ENCODE results near the gene CHSY1.
"Not testable (repeated sequence)": the region's sequence is repeated elsewhere in the genome, so short reads cannot be mapped to it uniquely, and the experiment has no call there.

Gene CHSY1

GRCh38 chr15:101134780-101135179, 117.1 kb downstream of the CHSY1 start:
- no peak for DNase-seq (ENCODE audit: low spot score)

- DNase-seq (ENCODE audit: low spot score), result no peak
Measured at GRCh38 chr15:101133751-101134261, 118.0 kb downstream of the CHSY1 start.

DNA sequence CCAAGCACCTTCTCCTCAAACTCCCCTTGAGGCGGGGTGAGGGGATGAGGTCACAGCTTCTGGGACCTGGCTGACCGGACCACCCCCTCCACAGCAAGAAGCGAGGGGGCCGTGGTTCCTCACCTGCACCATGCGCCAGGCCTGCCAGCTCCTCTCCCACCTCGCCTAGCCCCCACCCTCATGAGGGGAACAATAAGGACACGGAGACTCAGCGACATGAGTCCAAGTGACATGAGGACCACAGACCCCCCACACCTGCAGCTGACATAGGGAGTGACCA, 118.7 kb downstream of the CHSY1 start:
- DNase-seq (ENCODE audit: low spot score), result no peak

DNA sequence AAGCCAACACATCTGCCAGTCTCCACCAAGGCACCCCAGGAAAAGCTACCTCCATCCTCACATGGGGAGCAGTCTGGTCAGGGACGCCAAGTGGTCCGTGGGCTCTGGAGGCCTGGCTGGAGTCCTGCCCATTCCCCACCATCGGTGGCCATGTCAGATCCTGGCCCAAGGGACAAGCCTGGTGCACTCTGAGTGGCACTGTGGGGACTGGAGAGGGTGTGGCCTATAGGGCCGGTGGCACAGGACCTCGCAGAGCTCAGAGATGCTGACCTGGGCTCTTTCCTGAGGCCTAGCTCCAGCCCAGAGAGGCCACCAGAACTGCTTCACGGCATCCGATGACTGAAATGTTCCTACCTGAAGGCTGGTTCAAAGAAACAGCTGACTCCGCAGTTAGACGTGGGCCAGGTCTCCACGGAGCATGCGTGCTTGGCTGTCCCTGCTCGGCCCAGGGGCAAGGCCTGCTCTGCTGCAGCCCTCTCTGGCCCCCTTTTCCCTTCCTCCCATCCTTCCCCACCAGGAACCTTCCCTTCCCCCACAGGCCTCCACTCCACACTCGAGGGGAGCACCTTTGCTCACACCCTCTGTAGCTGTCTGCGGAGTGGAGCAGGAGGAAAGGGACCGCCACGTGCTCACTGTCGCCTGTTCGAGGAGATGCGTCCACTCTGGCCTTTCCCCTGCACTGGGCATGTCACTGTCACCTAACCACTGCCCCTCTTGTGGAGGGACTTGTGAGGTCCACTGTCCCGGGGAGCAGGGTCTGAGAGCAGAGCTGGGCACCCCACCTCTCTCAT, 119.3 kb downstream of the CHSY1 start:
- DNase-seq (ENCODE audit: low spot score), result no peak

DNA sequence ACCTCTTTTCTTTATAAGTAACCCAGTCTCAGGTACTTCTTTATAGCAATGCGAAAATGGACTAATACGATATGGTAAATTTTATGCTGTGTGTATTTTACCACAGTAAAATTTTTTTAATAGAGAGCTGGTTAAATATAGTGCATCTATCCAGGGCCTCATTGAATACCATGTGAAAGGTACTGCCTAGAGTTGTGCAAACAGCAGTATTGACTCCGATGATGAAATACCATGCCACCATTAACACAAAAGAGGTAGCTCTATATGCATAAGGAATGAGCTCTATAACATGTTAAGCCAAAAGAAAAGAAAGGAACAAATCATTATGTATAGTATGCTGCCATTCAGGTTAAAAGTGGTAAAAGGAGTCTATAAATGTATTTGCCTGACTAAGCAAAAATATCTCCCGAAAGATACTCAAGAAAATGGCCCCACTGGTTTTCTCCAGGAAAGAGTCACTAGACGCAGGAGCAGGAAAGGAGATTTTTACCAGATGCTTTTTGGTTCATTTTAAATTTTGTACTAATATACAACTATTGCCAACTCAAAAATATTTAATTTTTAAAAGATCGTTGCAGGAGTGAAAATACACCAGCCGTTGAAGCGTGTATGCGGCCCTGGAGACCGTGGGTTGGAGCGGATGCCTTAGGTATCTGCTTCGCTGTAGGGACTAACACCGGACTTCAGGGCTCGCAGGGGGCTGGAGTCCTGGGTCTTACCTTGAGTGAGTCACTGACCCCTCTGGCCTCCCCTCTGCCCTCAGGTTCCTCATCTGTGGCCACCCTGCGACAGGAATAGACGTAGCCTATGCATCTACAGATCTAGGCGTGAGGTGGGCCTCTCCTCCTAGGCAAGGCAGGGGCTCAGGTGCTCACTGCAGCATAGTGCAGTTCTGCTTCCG, 120.1 kb downstream of the CHSY1 start:
- DNase-seq (ENCODE audit: low spot score), result no peak

GRCh38 chr15:101129851-101130380, 121.9 kb downstream of the CHSY1 start:
- DNase-seq (ENCODE audit: low spot score), result no peak

DNA sequence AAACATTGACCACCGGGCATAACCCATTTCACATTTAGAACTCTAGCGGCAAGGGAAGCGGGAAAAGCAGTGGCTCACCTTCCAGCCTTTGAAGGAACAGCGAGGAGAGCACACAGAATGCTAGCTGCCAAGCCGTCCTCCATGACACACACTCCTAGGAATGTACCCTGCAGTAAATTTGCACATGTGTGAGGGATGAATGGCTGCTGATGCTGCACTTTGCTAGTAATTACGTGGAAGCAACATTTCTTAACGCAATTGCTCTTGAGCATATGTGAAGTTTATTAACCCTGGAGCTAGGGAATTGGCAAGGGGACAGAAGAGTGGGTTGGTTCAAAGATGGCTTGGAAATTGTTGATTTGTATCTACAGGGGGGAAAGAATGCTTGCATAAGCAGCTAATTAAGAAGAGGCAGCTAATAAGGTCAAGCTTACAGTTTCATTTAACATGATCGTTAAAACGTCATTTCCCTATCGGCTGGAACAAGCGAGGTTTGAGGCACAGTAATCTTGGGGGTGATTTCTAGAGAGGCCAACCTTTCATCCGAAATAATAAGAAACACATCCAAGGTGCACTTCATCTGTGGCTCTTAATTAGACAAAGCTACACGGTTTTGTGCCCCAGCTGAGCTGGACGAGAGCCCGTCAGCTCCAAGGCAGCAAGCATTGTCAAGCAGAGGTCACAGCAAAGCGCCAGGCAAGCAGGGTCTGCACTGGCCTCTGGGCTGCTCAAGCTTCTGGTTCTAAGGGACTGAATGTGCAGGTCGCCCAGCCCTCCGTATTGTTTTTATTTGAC, 123.4 kb downstream of the CHSY1 start:
- DNase-seq (ENCODE audit: low spot score), result no peak

DNA sequence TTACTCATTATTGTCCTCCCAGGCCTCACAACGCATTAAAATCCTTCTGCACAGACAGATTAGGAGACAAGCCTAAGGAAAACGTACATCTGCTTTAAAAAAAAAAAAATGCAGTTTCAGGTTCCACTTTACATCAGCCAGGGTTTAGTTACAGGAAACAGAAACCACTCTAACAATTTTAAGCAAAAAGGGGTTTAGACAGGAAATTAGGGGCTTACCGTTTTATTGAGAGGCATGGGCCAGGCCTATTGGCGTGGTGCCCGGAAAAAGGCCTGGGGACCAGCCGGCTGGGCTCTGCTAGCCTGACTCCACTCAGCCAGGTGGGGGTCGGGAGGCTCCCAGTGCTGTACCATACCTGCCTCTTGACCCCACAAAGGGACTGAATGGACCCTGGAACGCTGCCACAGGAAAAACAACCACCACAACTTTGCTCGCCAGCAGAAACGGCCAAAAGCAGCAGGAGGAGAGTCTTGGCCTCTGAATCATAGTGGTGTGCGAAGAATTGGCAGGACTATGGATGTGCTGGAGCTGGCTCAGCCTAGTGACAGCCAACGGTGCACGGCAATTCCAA, 124.3 kb downstream of the CHSY1 start:
- DNase-seq (ENCODE audit: low spot score), result peak; percentile 61

DNA sequence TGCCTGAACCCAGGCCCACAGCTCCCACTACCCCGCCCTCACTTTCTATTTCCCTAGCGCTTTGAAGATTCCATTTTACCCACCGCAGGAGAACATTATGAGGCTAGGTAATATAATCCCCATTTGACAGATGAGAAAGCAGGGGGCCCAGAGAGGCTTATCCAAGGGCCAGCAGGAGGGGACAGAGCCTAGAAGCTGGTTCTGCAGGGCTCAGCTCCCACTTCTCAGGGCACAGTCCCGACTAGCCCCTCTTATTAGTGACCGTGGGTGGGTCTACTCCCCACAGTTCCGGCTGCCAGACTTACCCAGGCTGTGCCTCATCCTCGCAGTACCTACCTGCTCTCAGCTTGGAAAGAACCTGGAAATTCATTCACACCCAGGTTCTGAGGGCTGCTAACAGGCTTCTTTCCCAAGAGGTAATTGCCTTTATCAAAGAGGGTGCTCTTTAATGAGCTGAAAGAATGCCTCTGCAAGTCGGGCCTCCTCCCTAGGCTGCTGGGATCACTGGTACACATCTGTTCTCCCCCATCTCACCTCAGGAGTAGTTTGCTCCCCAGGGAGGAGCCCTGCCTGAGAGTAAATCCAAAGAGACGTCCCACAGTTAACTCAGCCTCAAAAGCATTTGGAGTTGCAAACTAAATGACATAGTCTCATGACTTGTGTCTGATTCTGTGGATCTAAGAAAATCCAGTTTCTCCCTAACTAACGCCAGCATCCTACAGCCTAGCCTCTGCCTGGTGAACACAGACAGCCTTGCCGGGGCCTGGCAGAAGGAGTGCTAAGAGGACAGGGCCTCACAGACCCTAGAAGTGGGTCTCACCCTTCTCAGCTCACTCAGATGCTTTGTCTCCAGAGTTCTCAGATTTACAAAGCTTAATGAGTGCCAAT, 125.0 kb downstream of the CHSY1 start:
- DNase-seq (ENCODE audit: low spot score), result no peak

DNA sequence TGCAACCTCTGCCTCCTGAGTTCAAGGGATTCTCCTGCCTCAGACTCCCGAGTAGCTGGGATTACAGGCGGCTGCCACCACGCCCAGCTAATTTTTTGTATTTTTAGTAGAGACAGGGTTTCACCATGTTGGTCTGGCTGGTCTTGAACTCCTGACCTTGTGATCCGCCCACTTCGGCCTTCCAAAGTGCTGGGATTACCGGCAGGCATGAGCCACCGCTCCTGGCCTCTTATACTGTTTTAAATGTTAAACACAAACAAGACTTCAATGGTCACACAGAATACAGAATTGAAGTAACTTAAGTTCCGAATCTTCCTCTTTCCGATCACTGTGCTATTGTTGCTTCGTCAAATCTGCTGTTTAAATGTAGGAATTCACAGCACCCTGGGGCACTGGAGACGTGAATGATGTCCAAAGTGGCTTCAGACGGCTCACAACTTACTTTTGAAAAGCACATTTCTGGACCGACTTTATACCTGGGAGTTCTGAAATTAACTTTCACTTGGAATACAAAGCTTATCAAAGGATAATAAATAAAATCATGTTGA, 125.9 kb downstream of the CHSY1 start:
- DNase-seq (ENCODE audit: low spot score), result not testable (repeated sequence)
